Frontal cortex (tissue), 4 donors: ENCODE data around the gene FILIP1. TPM values are rescaled to one million over a fixed set of nuclear protein-coding genes. Genes with fewer than 3 reads are reported as not detected.

Experiments used
- DNase-seq, 2 donors: peaks; one replicate each; pipeline ENCODE4 v3.0.0; 2012; ENCODE audit warnings: low spot score in 2 of 2
- FAIRE-seq: peaks from 2 replicates; lab custom pipeline; 2012; peaks lifted over from hg19 to GRCh38; lab: Jason Lieb, UNC
- total RNA-seq: library from RNA; depleted of rRNA; stranded (reverse); fragments of >200 nt; gene quantifications from one replicate; pipeline ENCODE4 v1.2.3, GENCODE V29; 2014
- donor health status: control.
- donor health status: control.
- donor health status: control.

Gene FILIP1
- 2.9 TPM for total RNA-seq

DNA sequence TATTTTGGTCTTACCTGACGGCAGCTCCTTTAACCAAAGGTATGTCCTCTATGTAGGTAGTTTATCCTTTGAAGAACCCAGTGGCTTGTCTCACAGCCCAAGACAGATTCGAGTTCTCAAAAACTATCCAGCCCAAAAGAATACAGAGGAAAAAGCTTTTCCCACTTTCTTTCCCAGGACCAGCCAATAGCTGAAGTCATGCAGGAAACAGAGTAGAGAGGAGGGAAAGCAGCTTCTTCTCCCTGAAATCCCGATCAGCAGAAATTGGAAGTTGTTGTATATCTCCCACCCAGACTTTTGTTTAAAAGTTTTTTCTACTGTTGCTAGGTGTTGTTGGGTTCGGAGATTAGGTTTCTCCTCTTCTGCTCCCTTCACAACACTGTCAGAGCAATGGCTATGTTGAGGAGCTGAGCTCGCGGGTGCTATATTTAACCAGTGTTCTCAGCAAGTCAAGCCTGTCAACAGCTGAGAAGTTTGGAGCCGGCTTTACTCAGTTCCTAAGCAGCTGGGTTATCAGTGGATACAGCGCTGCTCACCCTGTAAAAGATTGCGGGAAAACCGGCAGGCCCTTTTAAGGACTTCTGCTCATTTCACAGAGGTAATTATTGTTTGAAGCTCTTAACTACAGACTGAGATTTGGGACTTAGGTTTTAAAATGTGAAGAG, at the start of gene FILIP1:
Gene FILIP1 (minus strand): TSS at position 401 of the 665 bp plus-strand sequence. CDS start 78,828 bp downstream, outside the sequence.
- DNase-seq (peak in 1 of 2 donors; percentile 4), FAIRE-seq (no peak)

DNA sequence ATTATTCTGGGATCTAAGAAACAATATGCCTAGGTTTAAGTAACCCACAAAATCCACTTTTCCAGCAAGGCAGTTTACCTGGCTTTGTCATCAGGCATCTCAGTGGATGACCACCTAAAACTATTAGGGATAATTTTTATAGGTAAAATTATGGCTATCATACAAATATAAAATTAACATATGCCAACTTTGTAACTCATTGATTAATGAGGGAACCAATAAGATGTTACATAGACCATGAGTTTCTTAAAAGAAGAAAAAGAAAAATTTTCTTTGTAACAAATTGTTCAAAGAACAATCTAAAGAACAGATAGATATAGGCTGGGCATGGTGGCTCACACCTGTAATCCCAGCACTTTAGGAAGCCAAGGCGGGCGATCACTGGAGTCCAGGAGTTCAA, 49.7 kb upstream of the FILIP1 start:
- no peak for FAIRE-seq

GRCh38 chr6:75539136-75539535, 45.5 kb upstream of the FILIP1 start:
- DNase-seq = no peak
- no peak for FAIRE-seq

More for the DNA sequence above, 49.7 kb upstream of the FILIP1 start:
- DNase-seq = no peak

DNA sequence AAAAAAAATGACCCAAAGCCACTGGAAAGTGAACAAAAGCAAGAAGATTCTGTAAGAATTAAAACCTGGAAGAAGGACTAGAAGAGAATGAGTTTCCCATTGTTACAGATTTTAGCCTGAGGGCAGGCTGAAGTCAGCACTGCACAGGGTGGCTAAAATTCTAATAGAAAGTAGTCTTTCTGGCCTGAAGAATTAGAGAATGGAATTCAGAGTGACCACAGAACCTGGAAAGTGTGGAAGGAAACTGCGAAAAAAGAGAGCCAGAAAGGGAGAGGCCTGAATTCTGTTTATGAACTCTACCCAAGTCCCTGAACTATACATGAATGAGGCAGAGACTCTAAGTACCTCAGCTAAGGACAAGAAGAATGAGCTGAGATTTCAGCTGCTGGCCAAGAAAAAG, 38.9 kb upstream of the FILIP1 start:
- FAIRE-seq = no peak
- no peak for DNase-seq

- DNase-seq (no peak), FAIRE-seq (no peak)
Observed at GRCh38 chr6:75531174-75531573, 37.6 kb upstream of the FILIP1 start.

DNA sequence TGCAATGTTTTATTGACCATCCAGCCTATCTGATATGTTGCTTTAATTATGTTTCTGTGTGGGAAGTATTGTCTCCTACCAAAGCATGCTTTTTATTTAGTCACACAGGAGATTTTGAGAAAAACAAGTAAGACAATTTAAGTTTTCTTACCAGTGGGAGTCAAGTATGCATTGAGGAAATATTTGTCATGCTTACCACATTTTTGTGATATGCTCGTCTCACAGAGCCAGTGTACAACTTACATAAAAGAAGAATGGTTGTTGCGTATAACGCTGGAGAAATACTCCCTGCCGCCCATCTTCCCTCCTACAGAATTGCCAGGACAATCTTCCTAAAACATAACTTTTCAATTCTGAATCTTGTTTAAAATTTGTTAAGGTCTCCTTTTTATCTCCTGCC, 37.1 kb upstream of the FILIP1 start:
- DNase-seq (no peak), FAIRE-seq (no peak)

- DNase-seq = no peak
- no peak for FAIRE-seq
Observed at GRCh38 chr6:75528423-75528822, 34.8 kb upstream of the FILIP1 start.

- FAIRE-seq = peak; percentile 87
Observed at GRCh38 chr6:75526502-75527127, 33.0 kb upstream of the FILIP1 start.

DNA sequence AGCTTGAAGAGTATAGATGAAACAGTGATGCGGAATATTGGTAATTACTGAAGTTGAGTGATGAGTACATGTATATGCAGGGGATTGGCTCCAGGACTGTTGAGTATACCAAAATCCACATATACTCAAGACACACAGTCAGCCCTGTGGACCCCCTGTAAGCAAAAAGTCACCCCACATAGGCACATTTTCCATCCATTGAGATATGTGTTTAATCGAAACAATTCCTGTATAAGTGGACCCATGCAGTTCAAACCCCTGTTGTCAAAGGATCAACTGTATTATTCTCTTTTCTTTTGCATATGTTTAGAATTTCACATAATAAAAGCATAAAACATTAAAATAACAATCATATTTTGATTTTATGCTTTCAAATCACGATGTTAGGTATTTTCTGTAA, 32.1 kb upstream of the FILIP1 start:
- DNase-seq = no peak
- FAIRE-seq = no peak

More at GRCh38 chr6:75526502-75527127, 33.0 kb upstream of the FILIP1 start:
- peak; percentile 2 to 16 for DNase-seq

DNA sequence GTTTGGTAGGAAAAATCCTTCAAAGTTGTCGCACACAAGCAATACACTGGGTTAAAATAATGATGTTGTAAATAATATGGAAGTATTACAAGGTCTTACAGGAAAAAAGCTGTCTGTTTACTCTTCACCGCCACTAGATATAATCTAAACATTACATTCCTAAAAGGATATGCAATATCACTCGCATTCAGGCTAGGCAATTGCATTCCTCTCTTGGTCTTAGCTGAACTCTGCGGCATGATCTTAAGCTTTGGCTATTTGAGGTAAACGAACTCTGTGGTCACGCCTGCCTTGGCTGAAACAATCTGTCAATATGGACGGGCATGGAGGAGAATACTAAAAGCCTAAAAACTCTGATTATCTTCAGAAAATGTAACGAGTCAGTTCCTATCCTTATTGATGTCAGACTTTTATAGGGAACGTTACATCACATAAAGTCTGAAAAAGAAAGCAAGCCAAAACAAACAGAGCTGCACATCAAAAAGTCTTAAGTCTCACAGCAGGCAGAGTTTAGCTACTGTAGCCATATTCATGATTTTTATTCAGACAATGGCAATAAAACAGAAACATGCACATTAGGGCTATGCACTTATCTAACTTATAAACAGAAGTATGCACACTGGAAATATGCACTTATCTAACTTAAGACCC, 30.8 kb upstream of the FILIP1 start:
- FAIRE-seq = no peak

GRCh38 chr6:75516757-75517156, 23.2 kb upstream of the FILIP1 start:
- DNase-seq = no peak
- no peak for FAIRE-seq

More for the DNA sequence above, 30.8 kb upstream of the FILIP1 start:
- DNase-seq = no peak

- no peak for FAIRE-seq
- no peak for DNase-seq
Observed at GRCh38 chr6:75512591-75512990, 19.0 kb upstream of the FILIP1 start.

DNA sequence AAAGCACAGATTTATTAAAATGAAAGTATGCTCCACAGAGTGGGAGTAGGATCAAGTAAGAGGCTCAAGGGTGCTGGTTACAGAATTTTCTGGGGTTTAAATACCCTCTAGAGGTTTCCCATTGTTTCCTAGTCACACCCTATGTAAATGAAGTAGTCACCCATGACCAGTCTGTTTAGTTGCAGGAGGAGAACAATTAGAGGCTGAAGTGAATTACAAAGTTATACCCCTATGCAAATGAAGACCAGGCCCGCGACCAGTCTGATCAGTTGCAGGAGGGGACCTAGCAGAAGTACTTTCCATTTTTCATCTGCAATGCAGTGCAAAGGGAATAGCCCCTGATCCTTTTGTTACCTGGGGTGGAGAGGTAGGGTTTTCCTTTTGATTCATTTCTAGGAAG, 11.8 kb upstream of the FILIP1 start:
- FAIRE-seq (no peak), DNase-seq (no peak)

DNA sequence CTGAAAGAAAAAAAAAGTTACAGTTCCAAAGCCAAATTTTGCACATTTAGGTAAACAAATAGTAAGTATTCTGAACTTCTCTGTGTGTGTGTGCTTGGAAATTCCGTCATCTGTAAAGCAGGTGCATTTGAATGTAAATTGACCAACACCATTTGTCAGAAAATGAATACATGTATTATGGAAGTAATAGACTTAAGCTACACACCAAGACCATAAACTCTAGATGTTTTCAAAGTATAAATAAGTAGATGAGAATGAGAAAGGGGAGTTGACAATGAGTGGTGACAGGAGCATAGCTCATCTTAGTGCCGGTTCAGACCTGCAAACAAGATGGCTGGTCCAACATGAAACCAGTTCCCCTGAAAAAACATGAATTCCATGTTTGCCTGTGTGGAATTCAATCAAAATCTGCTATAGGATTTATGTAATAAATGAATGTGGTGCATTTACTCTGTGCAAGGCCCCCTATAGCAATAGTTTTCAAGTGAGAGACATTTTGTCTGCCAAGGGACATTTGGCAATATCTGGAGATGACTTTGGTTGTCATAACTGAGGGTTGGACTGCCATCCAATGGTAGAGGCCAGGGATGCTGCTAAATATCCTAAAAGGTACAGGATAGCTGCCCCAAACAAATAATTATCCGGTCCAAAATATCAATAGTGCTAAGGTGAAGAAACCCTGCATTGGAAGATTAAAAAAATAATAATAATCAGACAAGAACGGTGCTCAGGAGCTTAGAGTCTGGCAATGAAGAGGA, 11.0 kb upstream of the FILIP1 start:
- FAIRE-seq = no peak
- DNase-seq = no peak

DNA sequence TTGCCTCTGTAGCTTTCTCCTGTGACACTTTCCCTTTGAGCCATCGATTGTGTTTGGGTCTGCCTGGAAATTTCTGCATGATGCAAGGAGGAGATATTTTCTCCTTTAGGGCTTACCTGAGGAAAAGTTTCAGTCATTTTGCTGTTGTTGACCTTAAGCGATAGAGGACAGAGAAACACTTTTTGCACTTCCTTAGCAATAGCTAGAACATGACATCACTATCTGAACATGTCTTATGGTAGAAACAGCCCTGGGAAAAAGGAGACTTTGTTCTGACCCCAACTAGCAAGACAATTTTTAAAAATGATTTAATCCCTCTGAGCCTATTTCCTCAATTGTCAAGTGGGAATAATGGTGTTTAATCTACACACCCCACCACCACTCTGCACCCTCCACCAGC, 9.7 kb upstream of the FILIP1 start:
- FAIRE-seq (no peak), DNase-seq (no peak)

DNA sequence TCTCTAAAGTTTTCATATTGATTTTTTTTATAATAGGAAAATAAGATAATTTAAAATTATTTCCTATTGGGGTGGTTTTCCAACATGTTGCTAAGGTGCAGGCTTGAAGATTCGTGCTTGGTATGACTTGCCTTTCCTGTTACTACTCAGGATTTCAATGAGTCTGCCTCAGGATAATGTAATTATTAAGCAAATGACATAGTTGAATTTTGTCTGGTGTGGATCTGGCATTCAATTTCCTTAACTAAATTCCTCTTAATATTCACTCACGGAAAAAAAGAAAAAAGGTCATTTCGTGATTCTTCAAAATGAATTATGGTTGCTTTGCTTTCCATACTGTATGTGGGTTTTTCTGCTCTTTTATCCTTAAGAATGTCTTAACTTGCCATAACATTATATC, 9.3 kb upstream of the FILIP1 start:
- no peak for DNase-seq
- no peak for FAIRE-seq

- FAIRE-seq = no peak
- no peak for DNase-seq
Observed at GRCh38 chr6:75501756-75502155, 8.2 kb upstream of the FILIP1 start.

DNA sequence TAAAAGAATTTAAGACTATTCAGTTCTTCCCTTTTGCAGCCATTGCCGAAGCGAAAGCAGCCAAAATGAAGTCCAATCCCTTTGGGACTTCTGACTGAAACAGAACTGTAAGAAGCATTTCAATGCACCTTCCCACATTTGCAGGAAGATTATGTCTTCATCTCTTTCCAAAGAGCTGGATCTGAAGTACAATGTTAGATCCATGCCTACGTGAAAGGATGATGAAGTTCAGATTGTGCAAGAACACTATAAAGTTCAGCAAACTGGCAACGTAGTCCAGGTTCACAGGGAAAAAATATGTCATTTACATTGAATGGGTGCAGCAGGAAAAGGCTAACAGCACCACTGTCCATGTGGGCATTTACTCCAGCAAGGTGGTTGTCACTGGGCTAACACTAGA, 6.0 kb upstream of the FILIP1 start:
- DNase-seq = no peak
- no peak for FAIRE-seq

GRCh38 chr6:75498862-75499261, 5.3 kb upstream of the FILIP1 start:
- FAIRE-seq (no peak), DNase-seq (no peak)

GRCh38 chr6:75497994-75498393, 4.4 kb upstream of the FILIP1 start:
- FAIRE-seq = no peak
- DNase-seq = no peak

GRCh38 chr6:75495011-75495410, 1.4 kb upstream of the FILIP1 start:
- FAIRE-seq (no peak), DNase-seq (no peak)
